A549 (cell line): Measurements from ENCODE around the gene USP20. TPM values are rescaled to one million over a fixed set of nuclear protein-coding genes. Genes with fewer than 3 reads are reported as not detected.

Source experiments
- ATAC-seq, 2 experiments: fragments of 200-7000 bp in 1 of 2; fragments of >200 bp in 1 of 2; cut with Nextera tagmentation in 1 of 2; cut with Tn5 transposase in 1 of 2; 3 replicates each; pipeline versions ENCODE4 v1.8.0 to v1.9.1; 2018 to 2020; ENCODE audit warnings: mild to moderate bottlenecking in 1 of 2, moderate library complexity in 1 of 2
- CTCF ChIA-PET: fragments of 300-600 bp; sonication (Branson Sonifier 250); formaldehyde crosslinking; extraction: SDS; loops from one replicate; lab custom pipeline; 2021; ENCODE audit warnings: antibody characterized with exemption, inconsistent platforms; lab: Yijun Ruan, JAX
- POLR2A ChIA-PET: fragments of 350-600 bp; formaldehyde crosslinking; extraction: SDS; loops from one replicate; lab custom pipeline; 2021; ENCODE audit warnings: antibody characterized with exemption, inconsistent platforms; lab: Yijun Ruan, JAX
- DNase-seq, 2 experiments: peaks; one replicate each; pipeline versions ENCODE4 v3.0.0 to v3.0.0-alpha.2; 2011 to 2016; ENCODE audit warnings: low read depth in 1 of 2, low spot score in 1 of 2
- FAIRE-seq: peaks from 2 replicates; lab custom pipeline; 2011; peaks lifted over from hg19 to GRCh38; lab: Jason Lieb, UNC
- H3K27ac ChIP-seq, 2 experiments: fragments of >200 bp; sonication (Bioruptor Twin); formaldehyde crosslinking; 3 replicates each; pipeline ENCODE4 v1.5.1; 2016 to 2017
- H3K4me1 ChIP-seq: fragments of >200 bp; sonication (Bioruptor Twin); formaldehyde crosslinking; 3 replicates; pipeline ENCODE4 v1.6.1; 2016
- H3K4me2 ChIP-seq: fragments of >200 bp; sonication (Bioruptor Twin); formaldehyde crosslinking; 3 replicates; pipeline ENCODE4 v1.6.1; 2016
- H3K4me3 ChIP-seq: fragments of >200 bp; sonication (Bioruptor Twin); formaldehyde crosslinking; 3 replicates; pipeline ENCODE4 v1.5.1; 2016
- H3K9me3 ChIP-seq: fragments of >200 bp; sonication (Bioruptor Twin); formaldehyde crosslinking; 3 replicates; pipeline ENCODE4 v1.6.1; 2016
- ATOH8 ChIP-seq: fragments of 250-450 bp; sonication (Bioruptor Pico); IDR thresholded peaks from 2 replicates; pipeline ENCODE4 v1.5.0; 2020; ENCODE audit warnings: low read depth, mild to moderate bottlenecking, moderate library complexity
- CBX2 ChIP-seq: fragments of 200-600 bp; sonication (generic); IDR thresholded peaks from 2 replicates; pipeline ENCODE4 v1.6.1; 2016; ENCODE audit warnings: low read depth, mild to moderate bottlenecking, borderline replicate concordance
- CHD2 ChIP-seq: fragments of 150-350 bp; IDR thresholded peaks from 2 replicates; pipeline ENCODE4 v1.6.1; 2014; ENCODE audit warnings: low read length; ENCODE audit not compliant: partially characterized antibody
- CTCF ChIP-seq: fragments of >200 bp; sonication (Bioruptor Twin); formaldehyde crosslinking; IDR thresholded peaks from 3 replicates; pipeline ENCODE4 v1.5.1; 2016
- ELK1 ChIP-seq: fragments of 150-350 bp; IDR thresholded peaks from 2 replicates; pipeline ENCODE4 v1.6.1; 2014; ENCODE audit warnings: low read depth, mild to moderate bottlenecking, low read length
- FOSL2 ChIP-seq, 2 experiments: fragments of 450-650 bp in 1 of 2; fragments of >200 bp in 1 of 2; sonication (Bioruptor Twin) in 1 of 2; formaldehyde crosslinking; IDR thresholded peaks; 2 replicates each; pipeline versions ENCODE4 v1.5.0 to v1.6.1; 2016 to 2020; ENCODE audit warnings: mild to moderate bottlenecking in 1 of 2, moderate library complexity in 1 of 2
- HES2 ChIP-seq: fragments of >200 bp; sonication (Bioruptor Twin); formaldehyde crosslinking; IDR thresholded peaks from 2 replicates; pipeline ENCODE4 v1.6.1; 2016
- HOXB5 ChIP-seq: fragments of 250-450 bp; sonication (Bioruptor Pico); IDR thresholded peaks from 2 replicates; pipeline ENCODE4 v1.5.0; 2020; ENCODE audit warnings: mild to moderate bottlenecking, moderate library complexity
- KDM1A ChIP-seq: fragments of 200-600 bp; sonication (generic); IDR thresholded peaks from 2 replicates; pipeline ENCODE4 v1.6.1; 2016; ENCODE audit warnings: low read depth, mild to moderate bottlenecking
- MAX ChIP-seq: IDR thresholded peaks from 2 replicates; pipeline ENCODE4 v1.6.1; 2012
- MAZ ChIP-seq: fragments of 150-350 bp; IDR thresholded peaks from 2 replicates; pipeline ENCODE4 v1.6.1; 2014; ENCODE audit warnings: antibody characterized with exemption, low read depth, low read length, borderline replicate concordance
- MYC ChIP-seq: IDR thresholded peaks from 2 replicates; pipeline ENCODE4 v1.6.1; 2012; ENCODE audit warnings: mild to moderate bottlenecking, inconsistent platforms, low read length, improper control_type of control experiment, borderline replicate concordance
- NPAS2 ChIP-seq: fragments of 250-450 bp; sonication (Bioruptor Pico); IDR thresholded peaks from 2 replicates; pipeline ENCODE4 v1.8.0; 2022; ENCODE audit warnings: mild to moderate bottlenecking, moderate library complexity, borderline replicate concordance
- PBX3 ChIP-seq: IDR thresholded peaks from 2 replicates; pipeline ENCODE4 v1.6.1; 2012
- POLR2A ChIP-seq: IDR thresholded peaks from 2 replicates; pipeline ENCODE4 v1.6.1; 2012; ENCODE audit warnings: mild to moderate bottlenecking, low read length
- POLR2AphosphoS2 ChIP-seq: conservative IDR thresholded peaks from 2 replicates; pipeline ENCODE4 v1.6.1; 2012; ENCODE audit warnings: low read length, improper control_type of control experiment, inconsistent platforms
- RCOR1 ChIP-seq: fragments of 150-350 bp; IDR thresholded peaks from 2 replicates; pipeline ENCODE4 v1.6.1; 2014; ENCODE audit warnings: antibody characterized with exemption, low read length, low read depth
- RFX5 ChIP-seq: fragments of 450-650 bp; IDR thresholded peaks from 2 replicates; pipeline ENCODE4 v1.7.1; 2014; ENCODE audit warnings: antibody characterized with exemption, mild to moderate bottlenecking, moderate library complexity
- SMC3 ChIP-seq: fragments of >200 bp; sonication (Bioruptor Twin); formaldehyde crosslinking; IDR thresholded peaks from 3 replicates; pipeline ENCODE4 v1.6.1; 2018; ENCODE audit warnings: inconsistent platforms
- SREBF2 ChIP-seq: fragments of 450-650 bp; IDR thresholded peaks from 2 replicates; pipeline ENCODE4 v1.6.1; 2014; ENCODE audit warnings: mild to moderate bottlenecking, moderate library complexity
- TFCP2L1 ChIP-seq: fragments of 250-450 bp; sonication (Bioruptor Pico); IDR thresholded peaks from 2 replicates; pipeline ENCODE4 v1.5.0; 2021; ENCODE audit warnings: mild to moderate bottlenecking
- ZC3H11A ChIP-seq: fragments of 450-650 bp; IDR thresholded peaks from 2 replicates; pipeline ENCODE4 v1.6.1; 2014; ENCODE audit warnings: antibody characterized with exemption, mild to moderate bottlenecking
- ZFP36 ChIP-seq: fragments of 450-650 bp; IDR thresholded peaks from 2 replicates; pipeline ENCODE4 v1.6.1; 2014; ENCODE audit warnings: borderline replicate concordance; ENCODE audit not compliant: partially characterized antibody
- ZNF302 ChIP-seq: fragments of 250-450 bp; sonication (Bioruptor Pico); IDR thresholded peaks from 2 replicates; pipeline ENCODE4 v1.9.0; 2021; ENCODE audit warnings: inconsistent platforms, mild to moderate bottlenecking, moderate library complexity
- WGBS: methylation state at CpG from one replicate; pipeline ENCODE4 v1.1.6; 2017; ENCODE audit errors: missing lambda C conversion rate; 5-methylcytosine and 5-hydroxymethylcytosine counted together
- polyA plus RNA-seq, 4 experiments: library from polyadenylated mRNA; depleted of rRNA in 3 of 4; stranded (reverse); fragments of >200 nt; fragmentation: RNase III in 1 of 4; extraction: RNeasy Plus Mini Kit Qiagen cat#74134 plus additional on column Dnase treatment in 1 of 4; gene quantifications; 2 replicates in 3 of 4; 3 replicates in 1 of 4; pipeline ENCODE4 v1.2.3, GENCODE V29; 2011 to 2017

Gene USP20
- polyA plus RNA-seq, 2 of the 4 experiments (the other 2 are of a cell fraction) = 3.9 to 5.0 TPM

- ChIA-PET CTCF (interaction anchor here (0.9 to 26.1 kb wide), 9 partner anchors 9 to 655 kb away, joined by 3 to 1179 read pairs (median 5); partner anchors contain the start of genes ASB6 and PTGES), POLR2A (no interaction called here)
These were observed 49.4 kb upstream of the USP20 start for GRCh38 chr9:129785866-129786265.

GRCh38 chr9:129786481-129786880, 48.8 kb upstream of the USP20 start:
- Histone ChIP-seq H3K4me2 (no peak overlapping the region), H3K4me3 (no peak overlapping the region), H3K9me3 (no peaks in the 10 kb centered on the region), H3K27ac (no peak overlapping the region), H3K4me1 (peaks cover 9% of the 10 kb centered on the region; the same call in 1 of the 3 replicates)
- no peak for FAIRE-seq
- DNase-seq = no peak
- ChIA-PET POLR2A (no interaction called here), CTCF (interaction anchor here (0.6 to 26.1 kb wide), 11 partner anchors 9 to 654 kb away, joined by 3 to 1179 read pairs (median 5); partner anchors contain the start of genes ASB6 and PTGES)
- WGBS = 70% methylated on average over 10 of the region's 10 CpGs
- no peak for ATAC-seq
- TF ChIP-seq MAZ (no peak), ZFP36 (no peak), ATOH8 (CRISPR knock-in tag) (no peak), SMC3 (no peak), CHD2 (no peak), ZC3H11A (no peak), HES2 (no peak), CTCF (no peak), PBX3 (no peak), MYC (no peak), RCOR1 (no peak), POLR2A (no peak)

More at GRCh38 chr9:129785866-129786265, 49.4 kb upstream of the USP20 start:
- Histone ChIP-seq H3K4me2 (no peak overlapping the region), H3K9me3 (no peaks in the 10 kb centered on the region), H3K4me1 (peaks cover 9% of the 10 kb centered on the region; the same call in 1 of the 3 replicates), H3K27ac (no peak overlapping the region), H3K4me3 (no peak overlapping the region)
- DNase-seq (no peak), ATAC-seq (no peak), FAIRE-seq (no peak)
- TF ChIP-seq ELK1 (no peak), POLR2AphosphoS2 (no peak), SREBF2 (no peak), KDM1A (no peak), FOSL2 (IDR thresholded peaks at IDR 0.05) (no peak), FOSL2 (CRISPR knock-in tag; IDR thresholded peaks at IDR 0.05) (no peak), CHD2 (no peak), MAX (no peak), ZNF302 (no peak), RCOR1 (no peak), NPAS2 (CRISPR knock-in tag) (no peak), HOXB5 (no peak), MYC (no peak), CBX2 (no peak), TFCP2L1 (CRISPR knock-in tag) (no peak), HES2 (no peak), RFX5 (no peak)
- WGBS = 84% methylated on average over 1 of the region's 1 CpG
